HG02852 (cell line): ENCODE data around the gene GRIN2C.

Experiments used
- ATAC-seq: cut with Tn5 transposase; IDR thresholded peaks from one replicate; pipeline ENCODE4 v1.9.1; 2021; ENCODE audit warnings: mild to moderate bottlenecking, moderate library complexity; ENCODE audit not compliant: unreplicated experiment

The GRIN2C gene

DNA sequence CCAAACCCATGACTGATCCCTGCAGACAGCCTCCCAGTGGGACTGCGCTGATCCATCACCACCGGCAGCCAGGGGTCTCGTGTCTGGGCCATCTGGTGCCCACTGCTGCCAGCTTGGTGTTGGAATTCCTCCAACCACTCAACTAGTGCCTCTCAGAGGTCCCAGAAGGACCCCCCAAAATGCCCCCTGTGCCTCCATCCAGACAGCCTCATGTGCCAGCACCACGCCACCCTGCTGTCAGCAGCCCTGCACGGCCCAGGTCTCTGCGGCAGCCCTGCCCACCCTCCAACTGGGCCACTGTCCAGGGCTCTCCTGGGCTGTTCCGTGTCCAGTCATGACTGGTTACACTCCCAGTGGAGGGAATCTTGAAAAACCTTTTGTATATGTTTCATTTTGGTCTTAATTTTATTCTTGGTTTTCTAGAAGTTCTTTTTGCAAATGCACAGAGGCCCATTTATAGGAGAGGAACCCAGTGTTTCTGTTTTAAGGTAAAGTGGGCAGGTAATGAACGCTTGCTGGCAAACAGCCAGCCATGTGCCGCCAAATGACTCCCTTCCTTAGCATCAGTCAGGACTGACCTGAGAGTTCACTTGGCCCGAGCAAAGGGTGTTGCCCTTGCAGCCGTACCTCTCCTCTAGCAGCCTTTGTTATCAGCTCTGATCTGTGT, 34.6 kb downstream of the GRIN2C start:
- no peak for ATAC-seq

DNA sequence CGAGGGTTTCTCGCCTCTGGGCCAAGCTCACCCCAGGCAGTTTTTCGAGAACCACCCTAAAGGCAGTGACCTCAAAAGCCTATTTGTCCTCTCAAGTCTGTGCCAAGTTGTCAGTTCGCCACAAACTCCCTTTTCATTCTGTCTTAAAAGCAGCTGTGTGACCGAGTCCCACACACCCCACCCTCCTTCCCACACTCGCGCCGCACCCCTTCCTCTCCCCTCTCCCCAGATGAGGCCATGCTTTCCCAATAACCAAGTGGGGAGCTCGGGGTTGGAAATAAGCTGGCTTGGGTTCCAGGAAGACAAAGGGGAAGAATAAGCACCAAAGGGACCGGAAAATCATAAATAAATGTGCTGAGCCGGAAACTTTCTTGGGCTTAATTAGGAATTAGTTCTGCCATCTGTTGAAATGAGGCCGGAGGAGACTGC, 36.7 kb downstream of the GRIN2C start:
- no peak for ATAC-seq

DNA sequence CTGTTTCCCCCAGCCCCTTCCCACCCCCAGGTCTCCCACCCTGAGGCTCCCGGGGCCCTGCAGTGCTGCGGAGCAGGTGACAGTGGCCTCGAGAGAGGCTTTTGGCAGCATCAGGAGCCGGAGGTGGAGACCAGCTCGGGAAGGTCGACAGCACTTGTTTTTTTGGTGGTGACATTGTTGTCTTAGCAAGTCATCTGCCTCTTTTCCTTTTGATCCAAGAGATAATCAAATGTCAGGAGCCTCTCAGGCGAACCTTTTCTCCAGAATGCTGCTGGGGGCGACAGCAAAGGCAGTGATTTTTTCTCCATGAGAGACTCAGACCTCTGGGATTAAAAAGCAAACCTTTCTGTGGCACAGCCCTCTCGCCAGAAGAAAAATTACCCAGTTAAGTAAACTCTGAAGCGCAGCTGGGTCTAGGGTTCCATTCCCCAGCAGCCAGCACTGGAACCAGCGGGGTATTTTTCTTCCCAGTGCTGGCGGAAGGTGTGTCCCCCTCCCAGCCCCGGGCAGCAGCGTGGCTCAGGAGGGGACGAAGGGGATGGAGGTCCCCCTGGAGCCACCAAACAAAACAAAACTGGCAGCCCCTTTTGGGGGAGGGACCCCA, 37.2 kb downstream of the GRIN2C start:
- ATAC-seq: no peak

DNA sequence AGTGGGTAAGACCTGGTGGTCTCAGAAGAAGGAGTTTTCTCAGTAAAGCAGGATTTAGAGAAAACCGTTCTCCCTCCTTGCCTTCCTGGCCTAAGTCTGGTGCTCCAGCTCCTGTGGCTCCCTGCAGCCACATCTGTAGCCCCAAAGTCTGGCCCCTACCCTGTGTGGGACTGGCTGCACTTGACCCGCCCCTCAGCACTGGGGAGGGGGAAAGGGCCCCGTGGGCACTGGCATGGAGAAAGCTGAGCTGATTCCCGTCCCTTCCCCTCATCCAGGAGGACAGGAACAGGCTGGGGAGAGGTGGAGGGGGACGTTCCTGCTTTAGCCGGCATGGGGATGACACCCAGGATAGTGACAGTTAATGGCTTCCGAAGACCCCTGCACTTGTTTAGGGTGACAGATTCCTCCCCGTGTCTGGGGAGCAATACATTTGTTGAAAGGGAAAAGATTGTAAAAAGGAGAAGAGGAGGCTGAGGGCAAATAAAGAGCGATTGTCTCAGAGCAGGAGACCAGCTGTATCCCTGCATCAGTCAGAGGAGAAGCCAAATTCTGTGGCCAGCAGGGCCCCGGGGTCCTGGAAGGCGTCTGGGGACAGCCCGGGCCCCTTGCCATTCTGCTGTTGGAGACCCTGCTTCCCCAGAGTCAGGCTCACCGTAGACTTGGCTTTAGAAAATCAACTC, 37.9 kb downstream of the GRIN2C start:
- ATAC-seq: no peak

DNA sequence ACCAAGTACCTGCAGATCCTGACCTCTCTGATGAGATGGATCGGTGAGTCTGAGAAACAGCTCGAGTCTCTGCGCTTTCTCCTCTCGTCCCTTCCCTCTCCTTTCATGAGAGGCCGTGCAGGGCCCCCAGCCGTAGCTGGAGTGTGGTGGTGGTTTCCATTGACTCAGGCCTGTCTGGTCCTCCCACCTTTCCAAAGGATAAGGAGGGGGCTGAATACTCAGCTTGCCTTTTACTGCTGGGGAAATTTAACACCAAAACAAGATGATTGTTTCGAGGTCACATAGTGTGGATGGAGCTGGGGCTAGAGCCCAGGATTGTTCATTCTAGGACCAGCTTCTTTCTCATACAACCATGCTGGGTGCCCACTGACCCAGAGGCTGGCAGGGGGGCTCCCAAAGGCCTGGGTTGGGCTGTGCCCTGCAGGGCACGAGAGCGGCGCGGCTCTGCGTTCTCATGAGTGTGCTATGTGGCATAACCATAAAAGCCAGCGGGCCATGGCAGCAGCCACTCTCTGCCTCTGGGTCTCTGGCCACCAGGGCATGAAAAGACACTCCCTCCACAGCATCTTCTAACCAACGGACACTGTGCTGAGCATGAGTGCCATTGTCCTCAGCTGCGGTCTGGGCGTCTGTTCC, 39.8 kb downstream of the GRIN2C start:
- no peak for ATAC-seq

DNA sequence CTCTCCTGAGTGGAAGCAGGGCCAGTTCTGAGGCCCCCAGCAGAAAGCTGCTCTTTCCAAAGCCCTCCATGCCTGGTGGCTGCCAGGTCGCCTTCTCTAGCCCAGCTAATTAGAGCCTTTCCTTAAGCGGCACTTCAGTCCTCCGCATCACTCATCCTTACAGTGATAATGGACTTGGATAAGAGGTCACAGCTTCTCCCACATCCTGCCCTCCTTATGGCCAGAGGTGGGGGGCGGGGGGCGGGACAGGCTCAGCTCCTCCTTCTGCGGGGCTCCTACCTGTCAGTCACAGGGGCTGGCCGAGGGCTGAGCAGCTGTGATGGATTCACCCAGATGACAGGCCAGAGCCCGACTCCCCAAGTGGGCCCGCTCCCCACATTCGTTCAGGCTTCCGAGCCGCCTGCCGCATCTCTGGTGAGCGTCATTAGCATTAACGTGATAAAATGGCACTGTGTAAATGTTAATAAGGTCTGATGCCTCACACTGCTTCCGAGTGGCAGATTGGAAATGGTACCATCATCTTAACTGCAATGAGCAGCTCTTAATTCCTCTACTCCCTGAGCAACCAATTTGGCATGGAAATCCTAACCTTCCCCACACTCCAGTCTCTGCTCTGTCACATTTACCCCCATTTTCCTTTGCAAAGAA, 41.3 kb downstream of the GRIN2C start:
- no peak for ATAC-seq

DNA sequence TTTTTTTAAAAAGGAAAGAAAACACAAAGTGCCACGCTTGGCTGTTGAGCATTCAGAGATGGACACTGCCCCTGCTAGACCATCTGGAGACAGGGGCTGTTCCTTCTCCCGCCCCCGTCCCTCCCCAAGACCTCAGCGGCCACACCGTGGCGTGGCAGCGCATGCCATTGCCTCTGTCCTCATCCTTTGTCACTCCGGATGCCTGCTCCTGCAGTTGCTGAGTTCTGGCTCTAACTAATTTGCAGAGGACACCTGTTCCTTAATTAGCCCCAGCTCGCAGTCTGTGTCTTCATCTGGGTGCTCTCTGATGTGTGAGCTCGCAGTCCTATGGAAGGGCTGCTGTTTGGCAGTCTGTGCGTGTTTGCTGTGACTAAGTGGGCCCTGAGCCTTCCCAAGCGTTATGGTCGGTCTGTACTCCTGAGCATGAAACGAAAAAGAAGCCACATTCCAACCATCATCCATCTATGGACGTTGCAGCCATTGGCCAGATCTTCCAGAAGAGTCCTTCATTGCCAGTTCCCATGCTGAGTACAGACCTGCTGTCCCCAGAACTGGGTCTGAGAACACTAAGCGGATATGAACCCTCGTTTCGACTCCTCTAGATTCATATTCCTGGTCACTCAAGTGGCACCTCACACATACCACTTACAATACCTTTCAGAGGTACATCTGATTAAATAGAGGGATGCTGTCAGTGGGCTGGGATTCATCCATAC, 42.6 kb downstream of the GRIN2C start:
- ATAC-seq: no peak

- ATAC-seq: no peak
These were observed 43.9 kb downstream of the GRIN2C start for GRCh38 chr17:74815550-74816370.

DNA sequence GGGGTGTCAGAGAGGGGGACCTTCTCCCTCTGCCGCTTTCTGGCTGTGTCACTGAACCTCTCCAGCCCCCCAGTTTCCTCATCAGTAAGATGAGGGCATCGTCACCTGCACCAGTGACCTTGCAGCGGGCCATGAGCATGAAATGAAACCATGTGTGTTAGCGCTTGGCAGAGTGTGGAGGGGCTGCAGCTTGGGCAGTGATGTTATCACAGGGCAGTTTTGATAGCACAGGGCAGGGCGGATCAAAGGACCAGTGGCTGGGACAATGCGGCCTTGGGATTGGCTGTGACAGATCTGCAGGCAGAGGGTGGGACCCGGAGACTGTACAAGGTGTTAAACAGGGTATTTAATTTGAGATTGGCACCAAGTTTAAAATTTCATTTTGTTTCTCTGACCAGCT, 44.6 kb downstream of the GRIN2C start:
- ATAC-seq: no peak

- no peak for ATAC-seq
These were observed 45.2 kb downstream of the GRIN2C start for GRCh38 chr17:74814453-74814852.

GRCh38 chr17:74812109-74813009, 47.3 kb downstream of the GRIN2C start:
- ATAC-seq: no peak

GRCh38 chr17:74810699-74811485, 48.8 kb downstream of the GRIN2C start:
- ATAC-seq: no peak

DNA sequence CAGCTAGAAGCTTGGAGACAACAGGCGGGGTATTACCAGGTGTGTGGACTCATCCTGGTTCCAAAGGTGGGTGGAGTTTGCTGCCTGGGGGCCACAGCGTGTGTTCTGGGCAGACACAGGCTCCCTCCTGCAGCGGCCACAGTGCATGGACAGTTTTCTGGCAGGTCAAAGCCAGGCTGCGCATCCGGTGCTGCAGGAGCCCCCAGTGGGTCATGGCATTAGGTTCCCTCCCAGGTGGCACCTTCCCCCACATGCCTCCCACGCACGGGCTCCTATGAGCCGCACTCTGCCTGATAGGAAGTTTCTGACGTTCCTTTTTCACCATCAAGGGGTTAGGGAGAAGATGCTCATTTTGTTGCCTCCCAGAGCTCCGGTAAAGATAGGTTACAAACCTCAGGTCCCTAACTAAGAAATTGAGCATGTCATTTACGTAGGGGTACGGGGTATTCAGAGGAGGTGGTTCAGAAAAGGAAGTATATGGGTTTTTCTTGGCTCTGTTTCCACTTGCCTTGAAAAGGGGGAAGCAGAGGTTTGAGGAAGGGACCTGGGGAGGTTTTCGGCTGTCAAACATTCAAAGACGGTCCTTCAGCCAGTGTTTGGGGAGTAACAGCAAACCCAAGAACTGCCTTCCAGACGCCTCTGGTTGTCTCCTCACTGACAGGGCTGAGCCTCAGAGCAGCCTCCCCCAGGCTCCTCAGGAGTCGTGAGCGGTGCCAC, 50.8 kb downstream of the GRIN2C start:
- ATAC-seq: no peak

GRCh38 chr17:74807925-74808324, 51.8 kb downstream of the GRIN2C start:
- no peak for ATAC-seq

DNA sequence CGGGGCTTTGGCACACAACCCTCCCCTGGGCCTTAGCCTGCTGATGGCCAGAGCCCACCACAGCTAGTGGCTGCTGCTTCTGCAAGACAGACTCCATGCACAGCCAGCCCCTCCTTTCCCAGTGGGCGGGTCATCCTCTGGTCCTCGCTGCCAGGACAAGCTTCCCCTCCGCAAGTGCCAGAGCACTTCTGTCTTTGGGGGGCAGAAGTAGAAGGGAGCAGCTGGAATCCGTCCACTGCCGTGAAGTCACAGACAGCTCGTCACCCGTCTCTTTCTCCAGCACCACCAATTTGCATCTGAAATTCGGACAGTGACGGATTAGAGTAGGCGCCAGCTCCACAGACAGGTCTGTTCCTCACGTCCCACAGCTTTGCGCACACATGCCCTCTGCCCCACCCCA, 52.2 kb downstream of the GRIN2C start:
- ATAC-seq: no peak

- ATAC-seq: no peak
These were observed 53.4 kb downstream of the GRIN2C start for GRCh38 chr17:74806334-74806733.

DNA sequence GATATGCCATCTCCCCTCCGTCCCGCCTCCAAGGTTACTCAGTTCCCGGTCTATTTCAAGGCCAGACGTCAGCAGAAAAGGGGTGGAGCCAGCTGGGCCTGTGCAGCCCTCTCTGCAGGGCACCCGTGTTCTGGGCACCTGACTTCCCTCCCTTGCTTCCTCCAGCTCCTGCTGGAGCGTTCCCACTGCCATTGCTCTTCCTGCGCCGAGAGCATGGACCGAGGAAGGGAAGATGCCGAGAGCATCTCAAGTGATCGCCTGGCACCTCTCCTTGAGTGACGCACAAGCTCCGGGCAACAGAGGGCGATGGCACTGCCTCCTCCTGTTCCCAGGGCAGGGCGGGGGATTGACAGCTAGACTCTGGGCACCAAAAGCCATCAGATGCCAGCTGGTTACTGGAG, 54.1 kb downstream of the GRIN2C start:
- no peak for ATAC-seq
